Measurements from ENCODE around the gene CRYGN.

GRCh38 chr7:151461942-151462230 lies 21.9 kb upstream of the CRYGN start:
- TF ChIP-seq CTCF (IDR thresholded peaks at IDR 0.05) (no peak), POLR2A (IDR thresholded peaks at IDR 0.05) (no peak)

Measured in esophagus squamous epithelium (tissue), 4 donors.